C4-2B (cell line): ENCODE data around the gene CTIF.

ENCODE experiments used
- CTCF ChIP-seq: fragments of 450-650 bp; conservative IDR thresholded peaks from 2 replicates; pipeline ENCODE4 v1.5.1; 2017; ENCODE audit warnings: mild to moderate bottlenecking
- ZFX ChIP-seq: fragments of 450-650 bp; IDR thresholded peaks from 2 replicates; pipeline ENCODE4 v1.6.1; 2017

GRCh38 chr18:48868468-48869466 is 329.9 kb downstream of the CTIF start:
- no peak for TF ChIP-seq CTCF
- TF ChIP-seq ZFX = no peak
